HG03060 (cell line): ENCODE data around the gene PAX5.

Source experiments
- ATAC-seq: cut with Tn5 transposase; IDR thresholded peaks from one replicate; pipeline ENCODE4 v1.9.1; 2021; ENCODE audit warnings: low read depth, moderate number of reproducible peaks; ENCODE audit not compliant: unreplicated experiment

Gene PAX5

DNA sequence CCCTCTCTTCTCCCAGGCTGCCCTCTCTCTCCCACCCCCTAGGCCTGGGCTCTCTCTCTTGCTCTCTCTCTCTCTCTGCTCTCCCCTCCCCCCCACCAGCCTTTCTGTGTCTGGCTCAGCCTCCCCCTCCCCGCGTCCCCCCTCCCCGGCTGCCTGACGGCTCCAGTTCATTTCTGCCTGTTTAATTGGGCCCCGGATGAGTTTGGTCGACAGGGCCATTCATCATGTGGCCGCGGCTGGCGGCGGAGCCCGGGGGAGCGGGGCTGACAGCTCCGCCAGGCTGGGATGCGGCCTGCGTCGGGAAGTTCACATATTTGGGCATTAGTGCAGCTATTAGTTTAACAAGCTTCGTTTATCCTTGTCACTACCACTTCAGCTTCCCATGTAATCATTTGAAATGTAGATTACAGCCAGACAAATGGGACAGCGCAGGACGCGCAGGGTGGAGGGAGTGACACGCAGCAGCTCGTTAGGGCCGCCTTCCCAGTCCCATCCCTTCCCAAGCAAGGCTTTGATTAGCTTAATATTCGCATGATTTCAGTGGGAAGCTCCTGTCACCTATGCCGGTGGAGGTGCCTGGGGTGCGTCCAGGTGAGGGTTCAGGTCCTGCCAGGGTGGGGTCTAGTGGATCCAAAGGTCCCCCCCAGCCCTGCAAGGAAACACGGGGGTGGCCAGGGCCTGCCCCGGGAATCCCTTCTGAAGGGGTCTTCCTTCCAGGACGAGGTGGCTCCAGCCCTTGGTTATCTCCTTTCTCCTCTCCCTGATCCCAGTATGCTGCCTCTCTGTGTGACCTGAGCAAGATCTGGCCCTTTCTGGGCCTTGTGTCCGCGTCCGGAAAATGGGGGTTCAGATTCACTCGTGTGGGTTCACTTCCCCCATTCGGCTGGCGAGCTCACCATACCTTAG is 214.8 kb downstream of the PAX5 start:
- no peak for ATAC-seq

DNA sequence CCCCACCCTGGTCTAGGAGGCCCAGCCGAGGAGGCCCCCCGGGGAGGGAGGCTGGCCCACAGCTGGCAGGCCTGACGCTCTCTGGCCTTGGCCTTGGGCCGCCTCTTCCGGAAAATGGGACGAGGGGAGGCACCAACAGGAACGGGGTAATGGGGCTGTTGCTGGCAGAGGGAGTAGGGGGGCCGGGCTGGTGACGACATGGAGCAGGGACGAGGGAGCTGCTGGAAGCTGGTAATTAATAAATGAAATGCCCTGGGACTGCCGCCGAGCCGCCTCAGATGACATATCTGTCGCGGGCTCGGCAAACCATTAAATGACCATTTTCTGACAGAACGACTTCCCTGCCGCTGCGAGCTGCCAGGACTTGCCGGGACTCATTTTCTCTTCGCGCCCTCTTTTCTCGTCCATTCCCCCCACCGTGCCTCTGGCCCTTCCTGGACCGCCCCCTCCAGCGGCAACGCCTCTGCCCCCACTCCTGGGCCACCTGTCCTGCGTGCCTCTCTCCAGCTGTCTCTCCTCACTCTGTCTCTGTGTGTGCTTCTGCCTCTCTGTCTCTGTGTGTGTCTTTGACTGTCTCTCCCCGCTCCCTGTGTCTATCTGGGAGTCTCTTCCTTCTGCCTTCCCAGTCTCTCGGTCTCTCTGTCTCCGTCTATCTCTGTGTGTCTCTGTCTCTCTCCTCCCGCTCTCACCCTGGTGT is 215.7 kb downstream of the PAX5 start:
- ATAC-seq = no peak

GRCh38 chr9:36817160-36817834 is 216.8 kb downstream of the PAX5 start:
- no peak for ATAC-seq

DNA sequence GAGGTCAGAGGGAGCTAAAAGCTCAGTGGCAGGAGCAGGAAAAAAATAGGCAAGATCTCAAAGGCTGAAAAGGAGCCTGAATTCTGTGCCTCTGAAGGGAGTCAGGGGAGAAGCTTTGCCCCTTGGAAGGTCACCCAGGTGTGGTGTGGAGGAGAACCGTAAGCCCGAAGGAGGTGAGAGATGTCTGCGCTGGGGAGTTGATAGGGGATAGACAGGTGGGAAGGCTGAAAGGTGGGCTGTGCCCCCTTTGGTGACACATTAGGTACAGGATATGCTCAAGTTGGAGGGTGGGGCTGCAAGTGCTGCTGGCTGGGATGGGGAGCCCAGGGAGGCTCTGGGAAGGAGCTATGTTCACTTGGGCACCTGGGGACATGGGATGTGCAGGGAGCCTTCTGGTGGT is 217.7 kb downstream of the PAX5 start:
- no peak for ATAC-seq

DNA sequence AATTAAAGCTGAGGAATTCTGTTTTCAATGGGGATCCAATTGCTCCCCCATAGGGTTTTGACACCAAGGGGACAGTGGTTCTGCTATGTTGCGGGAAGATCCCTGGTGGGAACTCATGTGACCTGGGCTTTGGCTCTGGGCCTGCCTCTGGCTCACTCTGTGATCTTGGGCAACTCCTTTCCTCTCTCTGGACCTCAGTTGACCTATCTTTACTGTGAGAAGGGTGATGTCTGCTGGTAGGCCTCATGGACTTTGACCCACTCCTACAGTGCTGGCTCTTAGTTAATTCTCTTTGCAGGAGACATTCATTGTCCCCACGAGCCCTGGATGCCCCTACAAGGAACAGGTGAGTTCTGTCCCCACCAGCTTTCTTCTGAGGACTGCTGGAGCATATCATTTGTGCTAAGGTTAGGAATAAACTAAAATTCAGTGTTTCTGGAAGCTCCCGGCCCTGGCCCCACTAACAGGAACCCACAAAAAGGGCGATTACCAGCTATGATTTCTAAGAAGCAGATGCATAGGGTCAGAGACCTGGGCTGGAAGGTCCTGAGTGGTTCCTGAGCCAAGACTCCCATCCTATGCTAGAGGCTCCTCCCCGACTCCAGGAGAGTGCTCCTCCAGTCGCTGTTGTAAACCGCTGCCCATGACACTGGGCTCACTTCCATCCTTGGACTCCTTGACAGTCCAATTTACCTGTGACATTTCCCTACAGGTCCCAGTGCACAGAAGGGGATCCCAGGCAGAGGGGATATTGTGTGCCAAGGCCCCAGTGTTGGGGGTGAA is 218.3 kb downstream of the PAX5 start:
- ATAC-seq = no peak

DNA sequence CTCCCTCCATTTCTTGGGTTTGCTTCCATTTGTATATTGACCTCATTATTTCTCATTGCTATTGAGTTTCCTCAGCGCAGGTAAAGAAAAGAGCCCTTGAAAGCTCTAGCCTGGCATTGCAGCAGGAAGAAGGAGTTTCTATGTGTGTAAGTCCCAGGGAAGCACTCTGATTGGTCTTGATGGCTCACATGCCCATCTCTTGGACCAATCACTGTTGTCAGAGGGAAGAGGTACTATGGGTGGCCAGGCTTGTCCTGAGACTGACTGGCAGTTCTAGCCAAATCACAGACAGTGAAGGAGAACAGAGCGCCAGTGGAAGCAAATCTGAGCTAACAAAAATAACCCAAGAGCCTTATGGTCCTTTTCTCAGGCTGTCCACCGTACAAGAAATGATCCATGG is 219.0 kb downstream of the PAX5 start:
- ATAC-seq = no peak

GRCh38 chr9:36813154-36813553 is 220.9 kb downstream of the PAX5 start:
- ATAC-seq = no peak

- no peak for ATAC-seq
Measured at GRCh38 chr9:36812556-36812955, 221.5 kb downstream of the PAX5 start.

DNA sequence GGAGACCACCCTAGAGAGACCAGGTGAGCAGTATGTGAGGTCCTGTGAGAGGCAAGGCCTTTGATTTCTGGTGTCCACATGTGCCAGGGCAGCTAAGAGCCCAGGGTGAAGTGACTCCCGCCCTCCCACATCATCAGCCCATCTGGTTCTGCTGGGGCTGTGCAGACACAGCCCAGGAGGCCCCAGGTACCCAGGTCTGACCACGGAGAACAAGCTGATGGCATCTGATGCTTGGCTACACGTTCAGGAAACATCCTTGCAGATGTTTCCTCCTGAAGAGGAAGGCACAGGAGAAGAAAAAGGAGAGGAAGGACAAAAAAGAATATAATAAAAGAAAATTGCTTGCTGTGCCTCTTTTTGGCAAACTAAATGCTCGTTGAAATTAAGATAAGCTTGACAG is 225.8 kb downstream of the PAX5 start:
- ATAC-seq = no peak

- ATAC-seq = no peak
Measured at GRCh38 chr9:36803961-36804360, 230.1 kb downstream of the PAX5 start.

GRCh38 chr9:36802201-36802920 is 231.7 kb downstream of the PAX5 start:
- no peak for ATAC-seq

GRCh38 chr9:36800455-36800854 is 233.6 kb downstream of the PAX5 start:
- ATAC-seq = no peak

DNA sequence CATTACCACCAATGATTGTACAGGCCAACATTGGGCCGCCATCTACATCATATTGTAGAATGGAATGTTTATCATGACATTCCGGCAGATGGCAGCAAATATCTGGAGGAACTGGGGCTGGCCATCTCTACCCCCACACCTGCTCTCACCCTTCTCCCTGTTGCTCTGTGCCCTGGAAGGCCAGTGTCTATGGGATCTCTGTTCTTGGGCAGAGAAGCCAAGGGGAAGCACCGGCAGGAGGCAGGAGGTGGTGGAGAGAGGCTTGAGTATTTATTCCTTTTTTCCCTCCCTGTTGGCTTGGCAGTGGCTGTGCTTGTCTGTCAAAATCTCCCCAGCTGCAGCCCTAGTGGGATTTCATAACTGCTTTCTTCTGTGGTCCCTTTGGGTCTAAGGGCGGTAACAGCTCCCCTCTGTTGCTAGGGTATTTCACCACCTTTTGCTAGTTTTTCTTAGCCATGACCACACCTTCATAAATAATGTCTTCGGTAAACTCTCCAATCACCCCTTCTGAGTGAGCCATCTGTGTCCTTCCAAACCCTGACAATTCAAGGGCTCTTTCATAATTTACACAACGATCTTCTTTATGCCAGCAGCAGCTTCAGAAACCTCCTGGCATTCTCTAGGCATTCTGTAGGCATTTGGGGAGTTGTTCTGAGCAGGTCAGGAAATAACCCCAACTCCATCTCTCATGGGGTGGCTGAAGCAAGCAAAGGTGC is 235.6 kb downstream of the PAX5 start:
- no peak for ATAC-seq

DNA sequence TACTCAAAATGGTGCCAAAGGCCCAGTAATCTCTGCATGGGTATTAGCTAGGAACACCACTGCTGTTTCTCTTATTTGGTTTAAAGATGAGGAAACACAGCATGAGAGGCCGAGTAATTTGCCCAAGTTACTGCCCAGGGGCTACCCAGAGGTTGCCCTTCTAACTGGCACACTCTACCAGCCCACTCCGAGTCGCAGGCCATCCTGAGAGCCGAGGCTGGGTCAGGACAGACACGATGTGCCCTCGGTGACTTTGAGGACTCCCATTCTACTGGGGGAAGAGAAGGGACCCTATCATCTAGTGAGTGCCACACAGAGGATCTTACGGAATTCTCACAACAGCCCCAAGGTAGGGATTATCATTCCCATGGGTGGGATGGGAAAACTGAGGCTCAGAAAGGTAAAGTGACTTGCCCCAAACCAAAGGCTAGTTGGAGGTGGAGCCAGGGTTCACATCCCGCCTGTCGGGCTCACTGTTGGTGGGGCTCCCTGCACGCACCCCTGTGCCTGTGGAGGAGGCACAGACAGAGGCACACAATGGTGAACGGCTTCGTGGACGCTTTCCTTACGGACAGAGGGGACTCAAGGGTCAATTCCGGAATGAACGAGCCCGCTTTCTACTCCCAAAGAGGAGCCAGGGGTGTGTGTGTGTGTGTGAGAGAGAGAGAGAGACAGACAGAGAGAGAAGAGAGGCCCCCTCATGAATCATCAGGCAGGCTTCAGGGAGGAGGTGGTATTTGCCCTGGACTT is 236.4 kb downstream of the PAX5 start:
- no peak for ATAC-seq

DNA sequence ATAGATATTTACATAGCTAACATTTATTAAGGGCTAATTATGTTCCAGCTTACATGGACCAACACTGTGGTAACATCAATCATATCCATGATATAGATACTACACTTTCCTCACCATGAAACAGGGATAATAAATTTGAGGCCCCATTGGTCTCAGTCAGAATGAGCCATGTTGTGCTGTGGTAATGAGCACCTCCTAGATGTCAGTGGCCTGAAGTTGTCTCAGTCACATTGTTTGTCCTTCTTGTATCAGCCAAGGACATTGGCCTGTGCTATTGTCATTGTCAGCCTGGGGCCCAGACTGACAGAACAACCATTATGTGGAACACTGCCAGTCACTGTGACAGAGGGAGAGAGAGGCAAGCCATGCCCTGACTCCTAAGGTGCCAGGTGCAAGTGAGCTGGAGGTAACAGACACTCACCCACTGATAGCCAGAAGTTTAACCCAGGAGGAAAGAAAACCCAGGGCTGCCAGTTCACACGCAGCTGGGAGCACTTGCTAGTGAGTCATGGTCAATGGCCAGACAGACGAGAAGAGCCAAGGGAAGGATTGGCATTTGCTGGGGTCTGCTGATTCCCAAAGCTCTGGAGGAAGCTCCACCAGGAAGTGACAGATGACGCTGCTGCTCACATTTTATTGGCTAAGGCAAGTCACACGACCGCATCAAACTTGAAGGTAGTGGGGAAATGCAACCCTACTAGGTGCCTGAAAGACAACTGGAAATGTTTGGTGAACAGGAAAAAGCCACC is 237.2 kb downstream of the PAX5 start:
- ATAC-seq = no peak

DNA sequence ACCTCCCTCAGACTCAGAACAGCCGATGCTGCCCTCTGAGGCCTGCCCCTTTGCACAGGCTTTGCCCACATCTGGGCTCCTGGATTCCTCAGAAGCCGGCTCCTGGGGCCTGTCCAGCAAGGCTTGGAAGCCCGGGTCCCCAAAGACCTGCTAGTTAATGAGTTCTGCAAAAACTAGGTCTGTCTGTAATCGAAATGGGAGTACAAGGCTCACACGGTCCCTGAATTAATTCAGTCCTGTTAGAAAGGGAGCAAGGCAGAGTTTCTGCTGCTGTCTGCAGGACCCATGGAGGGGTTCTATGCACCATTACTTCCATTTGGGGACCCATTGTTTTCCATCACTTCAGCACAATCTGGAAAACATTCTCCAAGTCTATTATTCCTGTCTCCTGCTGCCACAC is 239.6 kb downstream of the PAX5 start:
- no peak for ATAC-seq

GRCh38 chr9:36793277-36793676 is 240.8 kb downstream of the PAX5 start:
- ATAC-seq = no peak
